Globus pallidus (tissue), 1 donor: Measurements from ENCODE around the gene LDB3.

Experiments
- DNase-seq: peaks from one replicate; pipeline ENCODE4 v3.0.0-alpha.2; 2015; ENCODE audit warnings: low spot score

Gene LDB3

GRCh38 chr10:86664341-86665217 lies 3.7 kb upstream of the LDB3 start:
- DNase-seq: peak; percentile 46

DNA sequence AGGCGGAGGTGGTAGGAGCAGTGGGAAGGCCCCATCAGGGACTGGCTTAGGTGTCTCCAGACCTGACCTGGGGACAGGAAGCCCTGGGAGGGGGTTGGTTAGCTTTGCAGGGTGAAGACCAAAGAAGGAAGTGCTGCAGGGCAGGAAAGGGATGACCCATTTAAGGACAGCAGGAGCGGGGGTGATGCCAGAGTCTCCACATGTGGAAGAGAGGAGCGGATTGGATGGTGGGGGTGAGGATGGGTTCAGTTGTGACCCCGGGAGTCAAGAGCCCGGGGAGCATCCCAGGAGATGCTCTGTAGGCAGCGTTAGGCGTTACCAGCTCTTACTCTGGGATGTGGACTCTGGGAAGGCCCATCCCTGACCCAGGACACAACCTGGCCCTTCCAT lies 3.1 kb upstream of the LDB3 start:
- DNase-seq: no peak

DNA sequence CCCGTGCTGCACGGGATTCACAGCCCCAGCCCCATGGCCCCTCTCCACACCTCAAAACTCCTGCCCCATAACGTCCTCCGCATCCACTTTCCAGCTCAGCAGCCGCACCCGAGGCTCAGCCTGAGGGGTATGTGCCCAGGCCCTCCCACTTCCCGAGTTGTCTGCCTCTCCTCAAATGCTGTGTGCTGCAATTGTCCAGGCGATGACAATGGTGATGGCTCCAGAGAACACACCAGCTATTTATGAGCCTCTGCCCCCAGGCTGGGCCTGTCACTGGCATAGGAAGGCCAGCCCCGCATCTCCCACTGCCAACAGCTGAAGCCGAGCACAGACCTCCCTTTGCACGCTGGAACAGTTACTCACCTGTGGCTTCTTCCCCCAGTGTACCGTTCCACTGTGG lies 2.4 kb upstream of the LDB3 start:
- peak; percentile 98 for DNase-seq

GRCh38 chr10:86666538-86666937 lies 1.8 kb upstream of the LDB3 start:
- DNase-seq: peak; percentile 86

DNA sequence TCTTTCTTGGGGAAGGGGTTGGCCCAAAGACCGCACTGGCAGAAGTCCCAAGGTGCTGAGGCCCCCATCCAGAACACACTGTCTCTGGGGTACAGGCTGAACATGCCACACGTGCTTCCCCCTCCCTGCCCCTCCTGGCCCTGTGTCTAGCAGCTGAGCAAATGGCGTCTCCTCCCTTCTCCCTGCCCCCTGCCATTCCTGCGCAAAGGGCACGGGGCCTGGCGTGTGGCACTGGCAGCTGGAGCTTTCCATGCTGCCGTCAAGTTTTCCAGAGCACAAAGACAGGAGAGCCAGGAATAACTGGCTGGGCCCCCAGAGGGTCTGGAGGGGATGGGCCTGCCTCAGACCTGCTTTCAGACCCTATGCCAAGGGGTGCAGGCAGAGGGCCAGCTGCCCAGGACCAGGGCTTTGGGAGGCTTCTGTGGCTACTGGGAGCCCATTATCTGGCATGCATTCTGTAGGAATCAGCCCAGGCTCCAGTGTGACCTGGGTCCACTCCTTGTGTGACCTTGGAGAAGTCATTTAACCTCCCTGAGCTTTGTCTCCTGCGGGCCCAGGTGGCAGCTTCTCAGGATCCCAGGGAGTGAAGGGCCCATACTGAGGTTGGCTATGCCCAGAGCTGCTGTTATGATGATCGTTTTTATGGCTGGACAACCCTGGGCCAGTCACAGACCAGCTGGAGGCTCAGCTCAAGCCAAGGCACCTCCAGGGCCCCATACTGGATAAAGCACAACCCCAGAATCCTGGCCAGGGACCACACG lies 710 bp upstream of the LDB3 start:
- DNase-seq: peak; percentile 53

- no peak for DNase-seq
Observed at GRCh38 chr10:86670290-86670811, 2.0 kb downstream of the LDB3 start.

- DNase-seq: no peak
Observed at GRCh38 chr10:86670876-86671275, 2.6 kb downstream of the LDB3 start.

DNA sequence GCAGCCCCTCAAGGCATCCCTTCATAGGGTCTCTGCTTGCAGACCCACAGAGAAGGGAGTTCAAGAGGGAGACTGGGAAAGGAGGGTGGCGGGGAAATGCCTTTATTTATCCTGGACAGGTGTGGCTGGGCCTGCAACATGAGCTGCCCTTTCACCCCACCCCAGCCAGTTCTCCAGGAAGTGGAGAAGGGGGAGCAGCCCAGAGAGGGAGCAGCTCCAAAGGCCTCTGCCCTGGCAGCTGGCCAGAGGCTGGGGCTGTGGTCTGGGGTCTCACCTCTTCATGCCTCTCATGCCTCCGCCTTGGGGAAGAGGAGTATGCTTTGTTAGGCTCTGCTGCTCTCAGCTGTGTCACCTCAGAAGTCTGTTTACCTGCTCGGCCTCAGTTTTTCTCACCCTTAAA lies 3.1 kb downstream of the LDB3 start:
- no peak for DNase-seq

DNA sequence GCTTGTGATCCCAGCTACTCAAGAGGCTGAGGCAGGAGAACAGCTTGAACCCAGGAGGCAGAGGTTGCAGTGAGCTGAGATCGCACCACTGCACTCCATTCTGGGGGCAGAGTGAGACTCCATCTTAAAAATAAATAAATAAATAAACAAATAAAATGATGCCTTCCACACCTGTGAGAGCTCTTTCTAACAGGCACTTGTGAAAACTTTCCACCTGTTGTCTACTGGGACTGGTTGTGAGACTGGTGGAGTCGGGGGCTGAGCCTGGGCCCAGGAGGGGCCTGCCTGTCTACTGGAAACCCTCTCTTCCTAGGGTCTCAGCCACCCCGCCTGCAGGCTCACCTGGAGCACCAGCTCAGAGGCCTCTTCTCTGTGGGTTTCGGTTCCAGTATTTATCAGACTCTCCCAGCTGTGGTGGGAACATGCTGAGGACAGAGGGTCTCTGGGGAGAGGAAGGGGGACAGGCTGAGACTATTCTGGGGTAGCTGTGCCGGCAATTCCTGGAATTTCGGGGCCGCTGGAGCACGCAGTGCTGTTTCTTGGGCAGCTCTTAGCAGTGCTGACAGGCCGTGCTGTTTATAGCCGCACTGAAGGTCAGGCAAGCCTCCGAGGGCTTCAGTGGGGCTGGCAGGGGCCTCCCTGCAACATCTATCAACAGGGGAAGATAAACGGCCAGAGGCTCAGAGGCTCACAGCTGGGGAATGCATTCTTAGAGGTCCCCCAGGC lies 3.8 kb downstream of the LDB3 start:
- no peak for DNase-seq

GRCh38 chr10:86673216-86673826 lies 5.0 kb downstream of the LDB3 start:
- no peak for DNase-seq

- peak; percentile 77 for DNase-seq
Observed at GRCh38 chr10:86673827-86674581, 5.7 kb downstream of the LDB3 start.

DNA sequence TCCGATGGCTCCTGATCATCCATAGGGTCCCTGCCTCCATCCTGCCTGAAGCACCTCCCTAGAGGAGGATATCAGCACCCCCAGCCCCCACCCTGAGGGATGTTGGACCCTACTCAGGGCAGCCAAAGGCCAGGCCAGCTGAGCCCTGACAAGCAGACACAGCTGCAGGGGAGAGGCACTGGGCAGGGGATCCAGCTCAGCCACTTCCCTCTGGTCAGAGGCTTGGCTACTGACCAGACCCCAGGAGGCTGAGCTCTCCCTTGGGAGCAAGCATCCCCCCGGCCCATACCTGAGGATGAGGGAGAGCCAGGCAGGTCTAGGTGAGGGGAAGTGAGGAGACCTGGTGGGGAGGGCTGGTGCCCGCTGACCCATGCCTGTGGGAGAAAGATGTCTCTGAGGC lies 6.6 kb downstream of the LDB3 start:
- DNase-seq: peak; percentile 66

DNA sequence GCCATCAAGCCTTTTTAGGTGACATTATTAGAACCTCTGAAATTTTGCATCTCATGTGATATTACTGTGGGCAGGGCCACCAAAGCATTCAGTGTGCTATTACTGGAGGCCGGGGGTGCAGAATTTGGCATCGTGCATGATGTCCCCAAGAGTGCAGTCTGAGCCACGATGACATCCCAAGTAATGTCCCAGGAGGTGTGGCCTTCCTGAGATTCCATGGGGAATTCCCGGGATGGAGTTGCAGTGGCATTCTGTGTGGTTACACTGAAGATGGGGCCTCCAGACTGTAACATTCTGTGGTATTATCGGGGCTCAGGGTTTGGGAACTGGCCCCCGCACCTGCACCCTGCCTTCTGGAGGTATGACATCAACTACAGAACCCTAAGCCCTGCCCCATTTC lies 9.1 kb downstream of the LDB3 start:
- DNase-seq: no peak

DNA sequence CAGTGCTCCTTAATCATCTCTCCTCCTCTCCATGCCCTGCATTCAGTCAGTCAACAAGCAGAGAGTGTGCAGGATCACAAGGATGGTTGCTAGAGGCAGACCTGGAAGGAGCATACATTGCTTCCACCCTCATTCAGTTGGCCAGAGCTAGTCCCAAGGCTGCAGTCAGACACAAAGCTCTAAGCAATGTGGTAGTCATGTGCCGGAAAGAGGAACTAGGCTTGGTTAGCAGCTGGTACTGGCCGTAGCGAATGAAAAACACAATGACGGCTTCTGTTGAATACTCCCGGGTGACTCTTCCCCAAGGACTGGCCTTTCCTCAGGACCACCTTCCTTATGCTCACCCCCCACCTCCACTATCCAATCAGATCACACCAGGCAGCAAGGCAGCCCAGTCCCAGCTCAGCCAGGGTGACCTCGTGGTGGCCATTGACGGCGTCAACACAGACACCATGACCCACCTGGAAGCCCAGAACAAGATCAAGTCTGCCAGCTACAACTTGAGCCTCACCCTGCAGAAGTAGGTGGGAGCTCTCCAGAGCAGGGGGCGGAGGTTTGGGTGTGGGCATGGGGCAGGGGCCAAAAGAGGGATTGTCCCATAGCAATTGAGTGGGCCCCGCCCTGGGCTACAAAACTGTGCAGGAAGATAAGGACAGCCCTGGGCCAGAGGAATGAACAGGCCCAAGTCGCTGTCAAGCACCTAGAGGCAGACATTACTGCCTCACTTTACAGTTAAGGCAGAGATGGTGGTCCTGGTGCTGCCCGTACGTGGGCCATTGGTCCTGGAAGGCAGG lies 10.9 kb downstream of the LDB3 start:
- peak; percentile 78 for DNase-seq

DNA sequence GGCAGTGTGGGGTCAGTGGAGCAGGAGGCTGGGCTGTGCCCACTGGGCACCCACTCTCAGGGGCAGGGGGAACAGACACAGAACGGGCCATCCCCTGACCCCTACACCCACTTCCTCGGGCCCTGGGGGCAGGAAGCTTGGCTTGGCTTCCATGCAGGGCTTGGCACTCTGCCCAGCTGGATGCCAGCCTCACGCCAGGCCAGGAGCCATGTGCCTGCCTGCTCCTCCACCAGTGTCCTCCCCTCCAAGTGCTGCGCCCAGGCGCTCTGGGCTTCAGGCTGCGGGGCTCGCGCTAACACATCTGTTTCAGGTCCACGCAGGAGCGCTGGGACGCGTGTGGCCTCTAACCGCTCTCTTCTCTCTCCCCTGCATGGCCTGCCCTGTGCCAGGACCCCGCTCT lies 12.7 kb downstream of the LDB3 start:
- peak; percentile 63 for DNase-seq

DNA sequence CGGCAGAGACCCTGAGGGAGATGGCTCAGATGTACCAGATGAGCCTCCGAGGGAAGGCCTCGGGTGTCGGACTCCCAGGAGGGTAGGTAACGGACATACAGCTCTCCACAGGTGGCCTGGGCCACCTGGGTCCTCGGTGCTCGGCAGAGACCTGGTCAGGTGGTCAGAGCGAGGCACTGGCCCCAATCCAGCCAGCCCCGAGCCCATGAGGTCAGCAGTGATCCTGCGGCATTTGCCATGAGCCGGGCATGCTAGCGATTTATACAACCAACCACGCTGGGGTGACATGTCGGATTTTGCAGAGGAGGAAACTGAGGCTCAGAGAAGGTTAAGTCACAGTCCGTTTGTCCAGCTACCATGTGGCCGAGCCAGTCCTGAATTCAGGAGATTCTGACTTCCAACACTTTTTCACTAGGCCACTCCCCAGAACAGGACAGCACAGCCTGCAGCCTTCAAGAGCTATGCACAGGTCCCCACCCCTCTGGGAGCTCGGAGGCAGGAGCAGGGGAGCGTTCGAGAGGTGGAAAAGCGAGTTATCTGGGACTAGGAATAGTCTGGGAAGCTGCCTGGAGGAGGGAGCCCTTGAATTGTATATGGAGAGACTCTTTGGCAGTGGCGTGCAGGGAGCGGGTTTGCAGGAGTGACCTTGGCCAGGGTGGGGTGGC lies 13.5 kb downstream of the LDB3 start:
- DNase-seq: no peak

DNA sequence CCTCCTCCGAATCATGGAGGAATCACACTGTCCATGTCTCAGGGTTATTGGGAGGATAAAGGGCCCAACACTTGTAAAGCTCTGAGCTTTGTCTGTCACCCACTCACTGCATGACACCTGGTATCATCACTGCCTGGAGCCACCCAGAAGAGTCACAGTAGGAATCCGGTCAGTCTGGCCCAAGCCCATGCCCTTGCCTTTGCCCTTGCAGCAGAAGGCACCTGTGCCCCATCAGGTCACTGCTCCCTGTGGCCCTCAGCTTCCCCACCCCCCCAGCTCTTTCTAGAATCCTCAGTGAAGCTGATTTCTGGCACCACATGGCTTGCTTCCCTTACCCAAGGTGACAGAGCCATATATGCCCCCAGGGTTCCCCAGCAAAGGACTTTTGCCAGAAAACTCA lies 14.4 kb downstream of the LDB3 start:
- DNase-seq: no peak

GRCh38 chr10:86684331-86685097 lies 16.2 kb downstream of the LDB3 start:
- no peak for DNase-seq

DNA sequence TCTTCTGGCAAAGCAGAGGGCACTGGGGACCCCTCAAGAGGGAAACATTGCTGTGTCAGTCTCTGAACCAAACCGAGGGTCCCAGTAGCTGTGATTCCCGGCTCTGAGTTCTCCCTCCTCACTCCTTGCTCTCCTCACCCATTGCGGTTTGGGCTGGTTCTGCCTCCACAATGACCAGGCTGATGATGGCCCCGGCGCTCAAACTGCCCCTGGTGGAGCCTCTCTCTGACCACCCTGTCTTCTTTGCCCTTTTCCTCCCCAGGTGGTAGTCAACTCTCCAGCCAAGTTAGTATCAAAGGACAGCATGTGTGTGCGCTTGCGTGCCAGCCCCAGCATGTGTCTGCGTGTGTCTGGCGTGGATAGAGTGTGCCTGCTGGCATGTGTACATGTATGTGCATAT lies 17.1 kb downstream of the LDB3 start:
- no peak for DNase-seq
